ENCODE data around the gene BAIAP2.

BAIAP2 gene

GRCh38 chr17:81138083-81138482, 103.1 kb downstream of the BAIAP2 start (continued):
- TF ChIP-seq SNAI2 (CRISPR knock-in tag; IDR thresholded peaks at IDR 0.05): no peak
- TF ChIP-seq ISL1 (CRISPR knock-in tag; IDR thresholded peaks at IDR 0.05): no peak
- no peak for TF ChIP-seq ZNF565 (CRISPR knock-in tag; conservative IDR thresholded peaks at IDR 0.05; ENCODE audit: low read depth)
- no peak for TF ChIP-seq BACH2 (CRISPR knock-in tag; IDR thresholded peaks at IDR 0.05; ENCODE audit: borderline replicate concordance)
- no peak for TF ChIP-seq ARNTL (CRISPR knock-in tag; IDR thresholded peaks at IDR 0.05; ENCODE audit: borderline replicate concordance, low read depth)
- TF ChIP-seq ZNF70 (CRISPR knock-in tag; IDR thresholded peaks at IDR 0.05): no peak
- no peak for TF ChIP-seq CSDC2 (CRISPR knock-in tag; IDR thresholded peaks at IDR 0.05)

- TF ChIP-seq RARB (CRISPR knock-in tag; IDR thresholded peaks at IDR 0.05) (no peak), PATZ1 (CRISPR knock-in tag; IDR thresholded peaks at IDR 0.05; ENCODE audit: borderline replicate concordance) (no peak), TOX (CRISPR knock-in tag; IDR thresholded peaks at IDR 0.05; ENCODE audit: borderline replicate concordance) (no peak), TSHZ2 (CRISPR knock-in tag; IDR thresholded peaks at IDR 0.05) (no peak), ZFP3 (CRISPR knock-in tag; IDR thresholded peaks at IDR 0.05) (no peak), ZC3H10 (CRISPR knock-in tag; IDR thresholded peaks at IDR 0.05) (no peak), GLIS3 (CRISPR knock-in tag; IDR thresholded peaks at IDR 0.05) (no peak), CREB5 (CRISPR knock-in tag; IDR thresholded peaks at IDR 0.05; ENCODE audit: low read depth) (no peak), BACH2 (CRISPR knock-in tag; IDR thresholded peaks at IDR 0.05; ENCODE audit: borderline replicate concordance) (no peak), ISL1 (CRISPR knock-in tag; IDR thresholded peaks at IDR 0.05) (no peak), ZNF8 (CRISPR knock-in tag; IDR thresholded peaks at IDR 0.05) (no peak), ZNF565 (CRISPR knock-in tag; conservative IDR thresholded peaks at IDR 0.05; ENCODE audit: low read depth) (no peak), ARNTL (CRISPR knock-in tag; IDR thresholded peaks at IDR 0.05; ENCODE audit: borderline replicate concordance, low read depth) (no peak), CSRNP3 (CRISPR knock-in tag; IDR thresholded peaks at IDR 0.05) (no peak), POU6F1 (CRISPR knock-in tag; IDR thresholded peaks at IDR 0.05; ENCODE audit: borderline replicate concordance, low read depth) (no peak), SNAI2 (CRISPR knock-in tag; IDR thresholded peaks at IDR 0.05) (no peak), ZNF70 (CRISPR knock-in tag; IDR thresholded peaks at IDR 0.05) (no peak), TCF4 (CRISPR knock-in tag; IDR thresholded peaks at IDR 0.05; ENCODE audit: borderline replicate concordance) (no peak), ZFP30 (CRISPR knock-in tag; IDR thresholded peaks at IDR 0.05) (no peak), OSR1 (CRISPR knock-in tag; IDR thresholded peaks at IDR 0.05) (no peak)
- ATAC-seq: no peak
Measured at GRCh38 chr17:81138500-81138899, 103.5 kb downstream of the BAIAP2 start.

GRCh38 chr17:81139428-81139827, 104.5 kb downstream of the BAIAP2 start:
- TF ChIP-seq ZNF565 (CRISPR knock-in tag; conservative IDR thresholded peaks at IDR 0.05; ENCODE audit: low read depth): no peak
- no peak for TF ChIP-seq ZC3H10 (CRISPR knock-in tag; IDR thresholded peaks at IDR 0.05)
- no peak for TF ChIP-seq ZFP3 (CRISPR knock-in tag; IDR thresholded peaks at IDR 0.05)
- no peak for TF ChIP-seq PATZ1 (CRISPR knock-in tag; IDR thresholded peaks at IDR 0.05; ENCODE audit: borderline replicate concordance)
- TF ChIP-seq ISL1 (CRISPR knock-in tag; IDR thresholded peaks at IDR 0.05): no peak
- TF ChIP-seq CSDC2 (CRISPR knock-in tag; IDR thresholded peaks at IDR 0.05): no peak
- TF ChIP-seq TOX (CRISPR knock-in tag; IDR thresholded peaks at IDR 0.05; ENCODE audit: borderline replicate concordance): no peak
- TF ChIP-seq ZNF8 (CRISPR knock-in tag; IDR thresholded peaks at IDR 0.05): no peak
- TF ChIP-seq SNAI2 (CRISPR knock-in tag; IDR thresholded peaks at IDR 0.05): no peak
- TF ChIP-seq BACH2 (CRISPR knock-in tag; IDR thresholded peaks at IDR 0.05; ENCODE audit: borderline replicate concordance): no peak
- TF ChIP-seq PPARA (CRISPR knock-in tag; IDR thresholded peaks at IDR 0.05; ENCODE audit: borderline replicate concordance): no peak
- TF ChIP-seq CREB5 (CRISPR knock-in tag; IDR thresholded peaks at IDR 0.05; ENCODE audit: low read depth): no peak
- TF ChIP-seq ZNF70 (CRISPR knock-in tag; IDR thresholded peaks at IDR 0.05): no peak
- TF ChIP-seq RARB (CRISPR knock-in tag; IDR thresholded peaks at IDR 0.05): no peak
- no peak for TF ChIP-seq GLIS3 (CRISPR knock-in tag; IDR thresholded peaks at IDR 0.05)
- no peak for ATAC-seq
